ENCODE measurements around the gene KRTAP4-9.
"Not testable (repeated sequence)": the region's sequence is repeated elsewhere in the genome, so short reads cannot be mapped to it uniquely, and the experiment has no call there.

KRTAP4-9 gene

DNA sequence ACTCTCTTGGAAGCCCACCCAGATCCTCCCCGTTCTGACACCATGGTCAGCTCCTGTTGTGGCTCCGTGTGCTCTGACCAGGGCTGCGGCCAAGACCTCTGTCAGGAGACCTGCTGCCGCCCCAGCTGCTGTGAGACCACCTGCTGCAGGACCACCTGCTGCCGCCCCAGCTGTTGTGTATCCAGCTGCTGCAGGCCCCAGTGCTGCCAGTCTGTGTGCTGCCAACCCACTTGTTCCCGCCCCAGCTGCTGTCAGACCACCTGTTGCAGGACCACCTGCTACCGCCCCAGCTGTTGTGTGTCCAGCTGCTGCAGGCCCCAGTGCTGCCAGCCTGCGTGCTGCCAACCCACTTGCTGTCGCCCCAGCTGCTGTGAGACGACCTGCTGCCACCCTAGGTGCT, at the start of gene KRTAP4-9:
TSS of gene KRTAP4-9 (plus strand) at position 43 of the 400 bp plus-strand sequence. CDS start at position 43, 0 bp downstream.
- DNase-seq, result not testable (repeated sequence)

DNA sequence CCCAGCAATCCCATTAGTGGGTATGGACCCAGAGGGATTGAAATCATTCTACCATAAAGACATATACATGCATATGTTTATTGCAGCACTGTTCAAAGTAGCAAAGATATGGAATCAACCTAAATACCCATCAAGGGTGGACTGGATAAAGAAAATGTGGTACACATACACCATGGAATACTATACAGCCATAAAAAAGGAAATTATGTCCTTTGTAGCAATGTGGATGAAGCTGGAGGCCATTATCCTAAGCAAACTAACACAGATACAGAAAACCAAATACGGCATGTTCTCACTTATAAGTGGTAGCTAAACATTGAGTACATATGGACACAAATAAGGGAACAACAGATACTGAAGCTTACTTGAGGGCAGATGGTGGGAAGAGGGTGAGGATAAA, 47.6 kb upstream of the KRTAP4-9 start:
- DNase-seq, result no peak

DNA sequence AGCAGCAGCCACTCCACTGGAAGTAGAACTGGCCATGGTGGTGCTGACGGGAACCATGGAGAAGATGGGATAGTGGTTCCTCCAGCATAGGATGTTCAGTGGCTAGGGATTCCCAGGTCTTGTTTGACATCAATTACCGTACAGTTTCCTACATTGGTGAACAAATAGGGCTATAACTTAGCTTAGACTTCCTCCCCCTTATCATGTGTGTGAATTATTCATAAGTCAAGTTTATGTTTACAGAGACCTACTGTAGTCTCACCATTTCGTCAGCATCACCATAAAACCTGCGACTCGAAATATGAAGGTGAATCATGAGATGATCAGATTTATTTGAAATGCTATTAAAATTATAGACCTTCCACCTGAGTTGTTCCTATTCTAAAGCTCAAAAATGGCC, 46.4 kb upstream of the KRTAP4-9 start:
- no peak for DNase-seq

DNA sequence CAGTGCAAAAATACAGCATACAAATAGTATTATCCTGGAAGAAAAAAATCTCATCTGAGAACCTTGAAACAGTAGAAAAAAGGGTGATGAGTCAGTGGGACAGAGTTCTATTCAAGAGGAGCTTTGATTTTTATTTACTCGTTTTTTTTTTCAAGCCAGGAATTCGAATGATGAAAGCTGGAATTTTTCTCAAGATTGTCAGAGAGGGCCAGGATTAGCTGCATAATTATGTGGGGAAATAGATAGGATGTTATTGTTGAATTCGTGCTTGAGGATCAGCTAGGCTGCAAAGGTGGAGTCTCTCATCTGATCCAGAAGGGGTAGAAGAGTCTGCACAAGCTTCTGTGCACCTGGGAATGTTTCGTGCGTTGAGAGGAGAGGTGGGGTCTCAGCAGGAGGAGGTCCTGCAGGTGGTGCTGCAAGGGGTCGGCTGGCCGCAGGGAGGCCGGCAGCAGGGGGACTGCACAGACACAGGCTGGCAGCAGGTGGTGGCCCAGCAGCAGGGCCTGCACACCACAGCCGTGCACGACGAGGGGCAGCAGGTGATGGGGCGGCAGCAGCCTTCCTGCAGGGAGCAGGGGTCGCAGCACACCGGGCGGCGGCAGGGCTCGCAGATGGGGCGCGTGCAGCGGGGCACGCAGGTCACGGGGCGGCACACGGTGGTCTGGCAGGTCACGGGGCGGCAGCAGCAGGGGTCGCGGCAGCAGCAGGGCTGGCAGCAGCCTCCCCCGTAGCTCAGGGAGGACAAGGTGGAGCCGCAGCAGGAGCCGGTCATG, 45.7 kb upstream of the KRTAP4-9 start:
- not testable (repeated sequence) for DNase-seq

DNA sequence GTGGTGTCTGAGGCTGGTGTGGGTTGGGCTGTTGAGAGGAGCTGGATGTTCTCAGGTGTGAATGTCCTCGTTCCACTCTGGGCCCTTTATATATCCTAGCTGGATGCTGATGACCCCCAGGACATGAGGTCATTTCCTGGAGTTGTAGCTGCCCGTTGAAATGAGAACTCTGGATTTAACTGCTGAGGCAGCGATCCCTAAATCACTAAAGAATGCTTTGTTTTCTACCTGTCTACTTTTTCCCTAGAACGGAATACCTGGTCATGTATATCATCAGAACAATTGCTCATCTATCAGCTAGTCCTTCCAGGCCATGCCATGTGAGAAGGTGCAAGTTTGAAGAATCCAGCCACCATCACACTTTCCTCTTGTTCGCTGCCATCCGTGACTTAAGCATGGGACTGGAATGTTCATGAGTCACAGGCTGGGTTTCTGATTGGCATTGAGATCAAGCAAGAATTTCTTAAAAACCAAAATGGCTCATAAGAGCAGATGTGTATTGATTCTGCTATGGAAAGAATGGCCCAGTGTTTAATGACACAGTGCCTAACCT, 45.1 kb upstream of the KRTAP4-9 start, which contains the start of gene KRTAP2-3:
TSS of gene KRTAP2-3 (minus strand) at position 63 of the 553 bp plus-strand sequence. CDS start 64 bp downstream, outside the sequence.
- no peak for DNase-seq

DNA sequence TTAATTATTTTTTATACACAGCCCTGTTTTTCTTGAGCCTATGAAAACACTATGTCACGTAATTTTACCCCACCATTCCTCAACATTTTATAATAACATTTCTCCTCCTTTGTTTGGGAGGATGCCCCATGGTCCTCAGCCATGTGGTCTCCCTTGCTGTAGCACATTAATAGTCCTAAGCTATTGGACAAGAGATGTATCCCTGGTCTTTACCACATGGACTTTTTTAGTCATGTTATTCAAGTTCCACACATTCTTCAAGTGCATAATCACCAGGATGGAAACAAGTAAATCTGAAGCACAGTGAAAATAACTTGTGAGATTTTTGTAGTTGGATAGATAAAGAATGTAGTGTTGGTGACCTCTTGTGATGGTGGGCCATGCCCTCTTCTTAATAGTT, 43.2 kb upstream of the KRTAP4-9 start:
- no peak for DNase-seq

DNA sequence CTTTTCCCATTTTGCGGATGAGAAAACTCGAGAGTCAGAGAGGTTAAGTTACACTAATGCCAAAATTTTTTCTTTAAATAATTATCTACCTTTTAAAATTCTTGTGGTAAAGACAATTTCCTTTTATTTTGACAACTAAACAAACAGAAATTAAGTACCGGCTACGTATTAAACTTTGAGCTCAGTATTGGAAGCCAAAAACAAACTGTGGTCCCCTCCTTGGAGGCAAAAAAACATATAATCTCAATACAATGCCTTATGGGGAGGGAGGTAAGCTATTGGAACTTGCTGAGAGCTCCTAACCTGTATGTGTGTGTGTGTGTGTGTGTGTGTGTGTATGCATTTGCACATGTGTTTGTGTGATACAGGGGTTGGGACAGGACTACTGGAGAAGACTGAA, 41.7 kb upstream of the KRTAP4-9 start:
- no peak for DNase-seq

DNA sequence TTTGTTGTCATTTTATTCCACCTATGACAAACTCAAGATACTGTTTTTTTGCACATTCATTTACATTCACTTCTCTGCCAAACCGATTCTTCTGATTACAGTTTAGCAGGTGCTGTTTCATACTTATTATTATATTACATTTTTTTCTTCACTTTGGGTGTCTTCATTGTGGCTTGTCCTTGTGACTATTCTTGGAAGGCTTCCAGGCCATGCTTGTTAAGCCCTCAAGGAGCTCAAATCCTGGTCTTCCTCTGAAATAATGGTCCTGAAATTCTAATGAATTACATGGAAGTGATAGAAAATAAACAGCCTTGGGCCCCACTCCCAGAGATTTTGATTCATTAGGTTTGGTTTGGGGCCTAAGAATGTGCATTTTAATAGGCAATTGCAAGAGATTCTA, 40.9 kb upstream of the KRTAP4-9 start:
- no peak for DNase-seq

DNA sequence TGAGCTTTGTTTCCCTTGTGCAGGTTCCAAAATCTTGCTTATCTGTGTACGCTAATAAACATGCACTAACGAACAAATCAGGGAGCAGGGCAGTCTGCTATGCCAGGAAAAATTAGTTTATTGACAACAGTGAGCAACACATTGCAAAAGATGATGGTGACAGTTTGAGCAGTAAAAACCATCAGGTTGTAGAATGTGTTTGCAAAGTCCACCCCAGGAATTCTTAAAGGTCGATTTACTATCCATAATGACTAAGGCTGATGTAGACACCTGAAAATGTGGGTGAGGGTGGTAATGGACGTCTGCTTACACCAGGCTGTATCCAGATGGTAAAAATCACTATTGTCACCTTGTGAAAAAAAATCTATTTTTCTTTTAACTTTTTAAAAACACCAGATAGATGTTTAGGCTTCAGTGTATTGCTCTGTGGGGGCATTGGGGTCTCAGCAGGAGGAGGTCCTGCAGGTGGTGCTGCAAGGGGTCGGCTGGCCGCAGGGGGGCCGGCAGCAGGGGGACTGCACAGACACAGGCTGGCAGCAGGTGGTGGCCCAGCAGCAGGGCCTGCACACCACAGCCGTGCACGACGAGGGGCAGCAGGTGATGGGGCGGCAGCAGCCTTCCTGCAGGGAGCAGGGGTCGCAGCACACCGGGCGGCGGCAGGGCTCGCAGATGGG, 40.0 kb upstream of the KRTAP4-9 start:
- DNase-seq, result not testable (repeated sequence)

DNA sequence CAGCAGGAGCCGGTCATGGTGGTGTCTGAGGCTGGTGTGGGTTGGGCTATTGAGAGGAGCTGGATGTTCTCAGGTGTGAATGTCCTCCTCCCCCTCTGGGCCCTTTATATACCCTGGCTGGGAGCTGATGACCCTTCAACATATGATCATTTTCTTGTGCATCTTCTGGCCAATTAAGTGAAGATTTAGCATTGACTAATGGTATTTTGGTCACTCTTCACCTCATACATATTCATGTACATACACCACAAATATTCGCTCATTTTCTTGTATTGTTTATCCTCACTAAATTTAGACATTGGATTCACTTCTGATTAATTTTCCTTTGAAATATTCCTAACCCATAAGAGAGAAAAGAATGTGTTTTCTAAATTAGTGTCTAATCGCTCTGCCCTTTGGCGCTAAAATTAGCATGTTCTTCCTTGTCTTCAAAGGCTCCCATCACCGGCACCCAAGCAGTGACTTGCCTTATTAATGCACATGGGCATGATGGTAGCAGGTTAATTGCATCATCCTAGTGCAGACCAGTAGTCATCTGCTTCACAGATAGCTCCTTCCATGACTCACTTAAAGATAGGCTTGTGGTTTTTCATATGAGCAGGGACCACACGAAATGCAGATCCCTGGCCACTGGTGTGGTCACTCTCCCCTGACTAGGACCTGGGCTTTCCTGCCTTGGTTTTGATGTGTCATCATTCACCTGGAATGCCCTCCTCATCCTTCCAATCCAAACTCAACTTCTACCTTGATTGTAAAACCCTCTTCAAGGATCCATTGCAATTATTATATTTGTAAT, 39.2 kb upstream of the KRTAP4-9 start, which contains the start of gene KRTAP2-4:
TSS of gene KRTAP2-4 (minus strand) at position 51 of the 796 bp plus-strand sequence. CDS start at position 17, 34 bp downstream.
- DNase-seq, result no peak

DNA sequence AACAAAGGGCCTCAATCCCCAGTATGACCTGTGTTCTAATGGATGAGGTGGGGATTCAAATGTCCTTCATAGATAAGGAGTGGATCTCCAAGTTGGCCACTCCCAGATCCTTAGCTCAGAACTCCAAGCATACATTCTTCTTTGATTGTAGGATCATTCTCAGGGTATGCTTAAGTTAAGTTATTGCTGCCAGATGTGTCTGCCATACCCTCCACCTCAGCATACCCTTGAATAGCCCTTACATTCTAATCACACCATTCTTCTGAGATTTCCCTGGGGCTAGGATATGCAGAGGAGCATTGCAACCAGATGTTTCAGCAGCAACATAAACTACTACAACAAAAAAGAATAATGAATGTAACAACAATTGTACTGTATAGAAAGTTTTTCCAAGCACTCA, 37.9 kb upstream of the KRTAP4-9 start:
- DNase-seq, result no peak

DNA sequence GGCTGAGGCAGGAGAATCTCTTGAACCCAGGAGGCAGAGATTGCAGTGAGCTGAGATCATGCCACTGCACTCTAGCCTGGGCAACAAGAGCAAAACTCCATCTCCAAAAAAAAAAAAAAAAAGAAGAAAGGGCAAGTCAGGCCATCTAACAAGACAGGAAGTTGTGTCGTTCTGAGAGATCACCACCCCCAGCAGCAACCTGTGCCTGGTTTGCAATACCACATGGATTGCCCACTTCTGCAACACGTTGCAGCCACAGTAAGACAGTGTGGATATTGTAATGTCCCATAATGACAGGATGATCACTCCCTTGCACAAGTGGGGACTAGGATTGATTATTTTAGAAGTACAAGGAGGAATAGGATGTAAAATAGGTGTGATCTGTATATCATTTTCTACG, 36.2 kb upstream of the KRTAP4-9 start:
- no peak for DNase-seq

DNA sequence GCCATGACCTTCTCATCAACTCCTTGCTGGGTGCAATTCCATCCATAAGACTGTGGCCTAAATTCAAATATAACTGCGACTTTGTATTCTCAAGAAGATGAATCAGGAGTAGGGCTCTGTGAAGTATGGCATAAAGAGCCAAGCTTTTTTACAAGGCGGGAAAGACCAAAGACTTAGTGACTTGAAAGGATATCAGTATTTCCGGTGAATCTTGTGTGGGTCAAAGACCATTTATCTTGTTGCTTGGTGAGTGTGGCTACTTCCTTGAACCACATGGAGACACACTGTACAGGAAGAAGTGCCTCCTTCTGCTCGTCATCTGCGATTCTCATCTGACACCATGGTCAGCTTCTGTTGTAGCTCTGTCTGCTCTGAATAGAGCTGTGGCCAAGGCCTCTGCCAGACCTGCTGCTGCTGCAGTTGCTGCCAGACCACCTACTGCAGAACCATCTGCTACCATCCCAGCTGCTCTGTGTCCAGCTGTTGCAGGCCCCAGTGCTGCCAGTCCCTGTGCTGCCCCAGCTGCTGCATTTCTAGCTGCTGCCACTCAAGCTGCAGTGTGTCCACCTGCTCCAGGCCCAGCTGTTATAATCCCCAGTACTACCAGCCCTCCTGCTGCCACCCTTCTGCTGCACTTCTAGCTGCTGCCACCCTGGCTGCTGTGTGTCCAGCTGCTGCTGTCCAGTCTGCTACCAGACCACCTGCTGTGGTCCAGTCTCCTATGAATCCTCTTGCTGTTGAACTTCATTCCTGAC, 33.4 kb upstream of the KRTAP4-9 start:
- no peak for DNase-seq

DNA sequence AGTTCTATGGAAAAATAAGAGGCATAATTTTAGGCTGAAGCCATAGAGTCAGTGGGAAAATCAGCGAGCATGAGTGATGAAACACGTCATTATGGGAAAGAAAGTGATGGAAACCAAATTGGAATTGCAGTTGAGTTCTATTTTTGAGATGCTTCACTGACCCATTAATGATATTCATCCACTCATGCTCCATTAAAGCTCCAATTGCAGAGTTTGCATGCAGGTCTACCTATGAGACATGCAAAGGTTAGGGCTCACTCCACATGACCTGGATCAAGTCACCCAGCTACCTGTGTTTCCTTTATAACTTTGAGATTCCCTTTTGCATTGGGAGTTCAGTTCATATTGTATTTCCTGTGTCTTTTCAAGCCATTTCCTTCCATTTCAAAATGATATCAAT, 31.5 kb upstream of the KRTAP4-9 start:
- no peak for DNase-seq

DNA sequence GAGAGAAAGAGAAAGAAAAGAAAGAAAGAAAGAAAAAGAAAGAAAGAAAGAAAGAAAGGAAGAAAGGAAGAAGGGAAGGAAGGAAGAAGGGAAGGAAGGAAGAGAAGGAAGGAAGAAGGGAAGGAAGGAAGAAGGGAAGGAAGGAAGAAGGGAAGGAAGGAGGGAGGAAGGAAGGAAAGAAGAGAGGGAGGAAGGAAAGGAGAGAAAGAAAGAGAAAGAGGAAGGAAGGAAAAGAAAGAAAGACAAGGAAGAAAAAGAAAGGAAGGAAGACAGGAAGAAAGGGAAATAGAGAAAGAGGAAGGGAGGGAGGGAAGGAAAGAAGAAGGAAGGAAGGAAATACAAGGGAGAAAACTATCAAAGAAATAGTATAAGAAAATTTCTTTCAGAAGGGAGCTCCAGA, 28.4 kb upstream of the KRTAP4-9 start:
- no peak for DNase-seq

DNA sequence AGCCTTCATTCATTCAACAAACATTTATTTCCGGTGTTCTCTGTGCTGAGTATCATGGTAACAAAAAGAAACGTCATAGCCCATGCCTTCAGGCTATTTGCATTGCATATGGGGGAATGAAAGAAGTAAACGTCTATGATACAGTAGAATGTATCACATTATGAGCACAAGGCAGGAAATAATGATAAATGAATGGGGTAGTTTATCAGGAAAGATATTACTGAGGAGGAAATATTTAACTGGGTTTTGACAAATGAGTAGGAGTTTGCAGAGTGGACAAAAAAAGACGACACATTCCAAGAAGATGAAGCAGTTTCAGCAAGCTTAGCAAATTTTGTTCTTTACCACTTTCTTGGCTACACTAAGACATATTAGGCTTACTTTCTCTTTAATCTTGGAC, 22.6 kb upstream of the KRTAP4-9 start:
- no peak for DNase-seq

DNA sequence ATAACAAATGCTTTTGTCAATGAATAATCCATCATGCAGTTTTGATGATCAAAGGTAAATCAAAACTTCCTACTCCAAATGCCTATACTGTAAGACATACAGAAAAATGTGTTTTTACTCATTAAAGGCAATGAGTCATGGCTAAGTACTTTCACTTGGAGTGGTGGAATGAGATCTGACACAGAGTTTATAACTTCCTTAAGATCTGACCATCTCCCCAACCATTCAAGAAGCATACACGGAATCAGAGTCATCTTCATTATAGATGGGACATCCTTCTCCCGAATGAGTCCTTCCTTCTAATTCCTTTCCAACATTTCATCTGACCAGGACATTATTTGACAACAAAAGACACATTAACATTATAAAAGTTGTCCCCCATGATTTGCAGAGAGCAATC, 21.8 kb upstream of the KRTAP4-9 start:
- DNase-seq, result not testable (repeated sequence)

DNA sequence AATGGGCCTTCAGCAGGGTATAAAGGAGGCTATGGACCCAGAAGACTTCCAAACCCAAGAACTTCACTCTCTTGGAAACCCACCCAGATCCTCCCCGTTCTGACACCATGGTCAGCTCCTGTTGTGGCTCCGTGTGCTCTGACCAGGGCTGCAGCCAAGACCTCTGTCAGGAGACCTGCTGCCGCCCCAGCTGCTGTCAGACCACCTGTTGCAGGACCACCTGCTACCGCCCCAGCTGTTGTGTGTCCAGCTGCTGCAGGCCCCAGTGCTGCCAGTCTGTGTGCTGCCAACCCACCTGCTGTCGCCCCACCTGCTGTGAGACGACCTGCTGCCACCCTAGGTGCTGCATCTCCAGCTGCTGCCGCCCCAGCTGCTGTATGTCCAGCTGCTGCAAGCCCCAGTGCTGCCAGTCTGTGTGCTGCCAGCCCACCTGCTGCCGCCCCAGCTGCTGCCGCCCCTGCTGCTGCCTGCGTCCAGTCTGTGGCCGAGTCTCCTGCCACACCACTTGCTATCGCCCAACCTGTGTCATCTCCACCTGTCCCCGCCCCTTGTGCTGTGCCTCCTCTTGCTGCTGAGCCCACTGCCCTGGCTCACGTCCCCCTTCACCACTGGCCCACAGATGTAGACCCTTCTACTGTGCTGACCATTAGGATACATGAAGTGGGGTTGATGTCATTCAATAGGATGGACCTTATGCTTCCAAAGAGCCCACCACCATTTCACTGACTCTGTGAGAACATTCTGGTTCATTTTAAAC, 20.9 kb upstream of the KRTAP4-9 start, which contains the start of gene KRTAP4-7:
TSS of gene KRTAP4-7 (plus strand) at position 51 of the 757 bp plus-strand sequence. CDS start at position 108, 57 bp downstream.
- not testable (repeated sequence) for DNase-seq

DNA sequence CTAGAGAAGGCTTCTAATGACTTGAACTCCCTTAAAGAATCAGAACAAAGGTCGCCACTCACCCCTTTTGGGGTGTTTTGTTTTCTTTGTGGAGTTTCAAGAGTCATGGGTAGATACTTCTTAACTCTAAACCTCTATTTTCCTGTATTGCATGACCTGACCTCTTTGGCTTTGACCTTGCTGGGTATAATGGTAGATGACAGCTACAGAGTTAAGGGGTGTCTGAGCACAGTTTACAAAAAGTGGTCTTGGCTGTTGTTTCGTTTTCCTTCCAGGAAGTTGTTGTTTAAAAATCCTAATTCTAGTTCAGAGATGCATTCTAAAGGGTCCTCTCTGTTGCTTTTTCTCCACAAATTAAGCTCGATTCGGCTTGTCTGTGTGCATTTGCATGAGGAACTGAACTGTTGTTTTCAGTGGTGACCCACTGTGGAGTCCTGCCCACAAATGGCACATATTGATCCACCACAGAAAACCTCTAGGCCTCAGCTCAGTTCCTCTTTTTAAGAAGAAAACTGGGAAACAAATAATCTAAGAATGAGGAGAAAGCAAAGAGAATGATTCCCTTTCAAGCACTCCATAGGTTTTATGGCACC, 16.3 kb upstream of the KRTAP4-9 start:
- DNase-seq, result not testable (repeated sequence)

DNA sequence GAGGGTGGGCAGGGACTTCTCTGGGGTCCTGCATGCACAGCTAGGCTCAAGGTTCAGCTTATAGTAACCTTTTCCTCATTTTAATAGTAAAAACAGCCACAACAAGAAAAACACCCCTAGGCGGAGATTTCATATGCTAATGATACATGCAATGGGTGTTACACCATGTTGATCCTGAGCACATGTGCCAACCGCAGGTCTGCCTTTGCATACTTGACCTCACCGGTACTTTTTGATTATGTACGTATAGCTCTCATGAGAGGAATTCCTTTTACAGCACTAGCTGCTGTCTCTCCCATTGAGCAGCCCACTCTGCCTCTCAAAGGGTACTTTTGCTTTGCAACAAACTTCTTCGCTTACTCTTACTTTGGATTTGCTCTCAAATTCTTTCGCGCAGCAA, 9.1 kb upstream of the KRTAP4-9 start:
- DNase-seq, result no peak

DNA sequence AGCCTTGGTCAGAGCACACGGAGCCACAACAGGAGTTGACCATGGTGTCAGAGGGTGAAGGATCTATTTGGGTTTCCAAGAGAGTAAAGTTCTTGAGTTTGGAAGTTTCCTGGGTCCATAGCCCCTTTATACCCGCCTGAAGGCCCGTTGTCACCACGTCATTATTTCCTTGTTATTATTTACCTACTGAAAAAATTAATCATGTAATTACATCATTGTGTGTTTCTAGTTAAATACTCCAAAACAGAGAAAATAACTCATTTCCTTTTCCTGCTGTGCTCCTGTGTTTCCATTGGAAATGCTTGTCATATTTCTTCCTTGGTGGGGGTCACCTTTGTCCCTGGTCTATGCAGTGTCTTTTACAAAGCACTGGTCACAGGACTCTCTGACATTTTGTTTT, 7.1 kb upstream of the KRTAP4-9 start, which contains the start of gene KRTAP4-8:
TSS of gene KRTAP4-8 (minus strand) at position 101 of the 400 bp plus-strand sequence. CDS start at position 43, 58 bp downstream.
- DNase-seq, result no peak
